Fibroblast of mammary gland (primary cell): ENCODE results near the gene FTSJ3.

Source experiments
- DNase-seq: peaks from one replicate; pipeline ENCODE4 v3.0.0-alpha.2; 2010; ENCODE audit warnings: low read depth
- H3K4me3 ChIP-seq: 2 replicates; pipeline ENCODE4 v1.5.1; 2011; ENCODE audit warnings: low read depth, mild to moderate bottlenecking, low read length, moderate library complexity; ENCODE audit not compliant: control insufficient read depth
- CTCF ChIP-seq: conservative IDR thresholded peaks from 2 replicates; pipeline ENCODE4 v1.5.1; 2011; ENCODE audit warnings: low read depth, low read length, inconsistent platforms; ENCODE audit not compliant: control insufficient read depth, insufficient read depth

Gene FTSJ3

GRCh38 chr17:63773272-63774140 is 54.0 kb downstream of the FTSJ3 start, which contains the start of gene CCDC47:
CCDC47 (minus strand) TSS chr17:63773597; CDS start chr17:63766175, 7,422 bp downstream.
- DNase-seq: peak; percentile 99
- H3K4me3 ChIP-seq: peak within 1 kb of the TSS; percentile 98
- TF ChIP-seq CTCF: no peak

DNA sequence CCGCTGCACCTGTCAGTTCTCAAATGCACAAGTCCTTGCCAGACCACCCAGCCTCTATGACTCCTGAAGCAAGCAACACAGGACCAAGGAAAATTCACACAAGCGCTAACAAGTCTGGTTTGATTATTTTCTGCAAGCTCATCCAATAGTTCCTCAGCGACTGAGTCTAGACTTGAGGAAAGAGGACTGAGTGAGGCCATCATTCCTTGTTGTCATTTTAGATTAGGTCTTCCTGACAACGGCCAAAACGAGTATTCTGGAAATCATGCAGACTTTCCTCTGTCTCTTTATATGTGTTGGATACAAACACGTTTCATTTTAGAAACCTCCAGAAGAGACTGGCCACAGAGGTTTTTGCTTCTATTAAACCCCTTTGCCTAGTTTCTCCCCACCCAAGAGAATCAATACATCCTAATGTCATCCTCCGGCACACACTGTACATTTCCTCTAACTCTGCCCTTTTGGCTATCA is 54.6 kb downstream of the FTSJ3 start:
- TF ChIP-seq CTCF: no peak
- DNase-seq: peak; percentile 34
- H3K4me3 ChIP-seq: peak overlapping the region; percentile 98
